ENCODE data around the gene CTTN. TPM values are rescaled to one million over a fixed set of nuclear protein-coding genes. Genes with fewer than 3 reads are reported as not detected.
A peak's percentile ranks its signal among the peaks of the same experiment; 100 is the strongest.
"Not testable (repeated sequence)": the region's sequence is repeated elsewhere in the genome, so short reads cannot be mapped to it uniquely, and the experiment has no call there.

CTTN gene
- total RNA-seq, 1 experiment from 2014 or later = 533 TPM

GRCh38 chr11:70384566-70385152, 13.7 kb upstream of the CTTN start:
- intact Hi-C loops (cut with micrococcal nuclease; ENCODE audit: unreplicated experiment) = no loop called here
- DNase-seq = no peak
- CTCF ChIA-PET = interaction anchor here (0.6 kb wide), 1 partner anchor 468 kb away, joined by 5 read pairs; no protein-coding TSS in a partner anchor
- no peak overlapping the region for H3K27ac ChIP-seq
- POLR2A ChIA-PET (ENCODE audit: unreplicated experiment) = no interaction called here
- H3K36me3 ChIP-seq (ENCODE audit: low read depth) = 0 out of 2 replicates have a peak, but pooled peaks cover 6% of the 10 kb centered on the region
- H4K20me1 ChIP-seq (ENCODE audit: insufficient read depth) = peaks cover 12% of the 10 kb centered on the region
- no peaks in the 10 kb centered on the region for H3K9me3 ChIP-seq (ENCODE audit: insufficient read depth, low read depth)
- H3K79me2 ChIP-seq (ENCODE audit: low read depth) = peaks cover 4% of the 10 kb centered on the region; the same call in 1 of the 2 replicates
- H3K27me3 ChIP-seq (ENCODE audit: insufficient read depth, low read depth) = no peaks in the 10 kb centered on the region
- TF ChIP-seq EZH2 (IDR thresholded peaks at IDR 0.05; ENCODE audit: low read depth) = no peak
- TF ChIP-seq, protein P1, sequence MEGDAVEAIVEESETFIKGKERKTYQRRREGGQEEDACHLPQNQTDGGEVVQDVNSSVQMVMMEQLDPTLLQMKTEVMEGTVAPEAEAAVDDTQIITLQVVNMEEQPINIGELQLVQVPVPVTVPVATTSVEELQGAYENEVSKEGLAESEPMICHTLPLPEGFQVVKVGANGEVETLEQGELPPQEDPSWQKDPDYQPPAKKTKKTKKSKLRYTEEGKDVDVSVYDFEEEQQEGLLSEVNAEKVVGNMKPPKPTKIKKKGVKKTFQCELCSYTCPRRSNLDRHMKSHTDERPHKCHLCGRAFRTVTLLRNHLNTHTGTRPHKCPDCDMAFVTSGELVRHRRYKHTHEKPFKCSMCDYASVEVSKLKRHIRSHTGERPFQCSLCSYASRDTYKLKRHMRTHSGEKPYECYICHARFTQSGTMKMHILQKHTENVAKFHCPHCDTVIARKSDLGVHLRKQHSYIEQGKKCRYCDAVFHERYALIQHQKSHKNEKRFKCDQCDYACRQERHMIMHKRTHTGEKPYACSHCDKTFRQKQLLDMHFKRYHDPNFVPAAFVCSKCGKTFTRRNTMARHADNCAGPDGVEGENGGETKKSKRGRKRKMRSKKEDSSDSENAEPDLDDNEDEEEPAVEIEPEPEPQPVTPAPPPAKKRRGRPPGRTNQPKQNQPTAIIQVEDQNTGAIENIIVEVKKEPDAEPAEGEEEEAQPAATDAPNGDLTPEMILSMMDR (conservative IDR thresholded peaks at IDR 0.05) = no peak
- BruUV-seq (replicated peaks) = no TSS peak
- H3K9me2 ChIP-seq (ENCODE audit: insufficient read depth) = no peaks in the 10 kb centered on the region
- H3K4me1 ChIP-seq (replicated peaks; ENCODE audit: insufficient read depth) = no peaks in the 10 kb centered on the region
- H2AFZ ChIP-seq = no peak overlapping the region
- no peak overlapping the region for H3K4me3 ChIP-seq
- H3K4me2 ChIP-seq = no peak overlapping the region
- H3F3A ChIP-seq (ENCODE audit: insufficient read depth, low read depth) = peaks cover 42% of the 10 kb centered on the region

GRCh38 chr11:70387564-70387963, 10.8 kb upstream of the CTTN start:
- BruUV-seq (replicated peaks) = TSS peak; percentile 4
- DNase-seq = no peak
- Histone ChIP-seq H3K4me2 (no peak overlapping the region), H3F3A (ENCODE audit: insufficient read depth, low read depth) (peaks cover 23% of the 10 kb centered on the region), H3K36me3 (ENCODE audit: low read depth) (peaks cover 6% of the 10 kb centered on the region; the same call in 1 of the 2 replicates), H3K4me3 (no peak overlapping the region), H3K9me2 (ENCODE audit: insufficient read depth) (no peaks in the 10 kb centered on the region), H2AFZ (no peak overlapping the region), H3K4me1 (replicated peaks; ENCODE audit: insufficient read depth) (no peaks in the 10 kb centered on the region), H3K79me2 (ENCODE audit: low read depth) (peaks cover 5% of the 10 kb centered on the region; the same call in 1 of the 2 replicates), H4K20me1 (ENCODE audit: insufficient read depth) (peaks cover 15% of the 10 kb centered on the region), H3K9me3 (ENCODE audit: insufficient read depth, low read depth) (no peaks in the 10 kb centered on the region), H3K27me3 (ENCODE audit: insufficient read depth, low read depth) (no peaks in the 10 kb centered on the region), H3K27ac (no peak overlapping the region)
- TF ChIP-seq EZH2 (IDR thresholded peaks at IDR 0.05; ENCODE audit: low read depth) = no peak
- TF ChIP-seq, protein P1 (conservative IDR thresholded peaks at IDR 0.05) = no peak
- POLR2A ChIA-PET (ENCODE audit: unreplicated experiment) = no interaction called here
- intact Hi-C loops (cut with micrococcal nuclease; ENCODE audit: unreplicated experiment) = no loop called here
- CTCF ChIA-PET = no interaction called here

DNA sequence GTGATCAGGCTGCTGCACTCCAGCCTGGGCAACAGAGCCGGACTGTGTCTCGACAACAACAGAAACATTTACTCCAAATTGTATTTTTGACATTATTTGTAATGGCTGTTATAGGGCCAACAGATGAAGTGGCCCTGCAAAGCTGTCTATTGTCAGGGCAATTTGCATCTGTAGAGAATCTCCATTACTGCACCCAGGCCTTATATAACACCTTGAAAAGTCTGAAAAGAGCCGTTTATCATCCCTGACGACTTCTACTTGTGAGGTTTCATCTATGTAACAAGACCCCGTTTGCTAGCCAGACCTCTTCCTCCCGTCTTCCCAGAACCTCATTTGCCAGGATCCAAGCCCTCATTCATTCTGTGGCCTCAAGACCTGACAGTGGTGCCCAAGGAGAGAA, 9.1 kb upstream of the CTTN start:
- peaks cover 6% of the 10 kb centered on the region; the same call in 1 of the 2 replicates for H3K36me3 ChIP-seq (ENCODE audit: low read depth)
- H3K79me2 ChIP-seq (ENCODE audit: low read depth) = peaks cover 19% of the 10 kb centered on the region
- TF ChIP-seq EZH2 (IDR thresholded peaks at IDR 0.05; ENCODE audit: low read depth) = no peak
- TF ChIP-seq, protein P1 (conservative IDR thresholded peaks at IDR 0.05) = no peak
- ChIA-PET CTCF (interaction anchor here (0.6 kb wide), 1 partner anchor 146 kb away, joined by 4 read pairs; no protein-coding TSS in a partner anchor), POLR2A (ENCODE audit: unreplicated experiment) (interaction anchor here (0.6 to 0.7 kb wide), 3 partner anchors 31 to 435 kb away, joined by 3 to 10 read pairs (median 9); no protein-coding TSS in a partner anchor)
- no peak overlapping the region for H2AFZ ChIP-seq
- intact Hi-C loops (cut with micrococcal nuclease; ENCODE audit: unreplicated experiment) = no loop called here
- no peaks in the 10 kb centered on the region for H3K4me1 ChIP-seq (replicated peaks; ENCODE audit: insufficient read depth)
- DNase-seq = no peak
- H3K9me2 ChIP-seq (ENCODE audit: insufficient read depth) = no peaks in the 10 kb centered on the region
- H3K27me3 ChIP-seq (ENCODE audit: insufficient read depth, low read depth) = no peaks in the 10 kb centered on the region
- no peaks in the 10 kb centered on the region for H3K9me3 ChIP-seq (ENCODE audit: insufficient read depth, low read depth)
- H3K4me2 ChIP-seq = no peak overlapping the region
- no peak overlapping the region for H3K4me3 ChIP-seq
- no peak overlapping the region for H3K27ac ChIP-seq
- peaks cover 8% of the 10 kb centered on the region for H4K20me1 ChIP-seq (ENCODE audit: insufficient read depth)
- no TSS peak for BruUV-seq (replicated peaks)
- peaks cover 20% of the 10 kb centered on the region for H3F3A ChIP-seq (ENCODE audit: insufficient read depth, low read depth)

- H3K4me3 ChIP-seq; CTCF ChIA-PET; H3K9me3 ChIP-seq (ENCODE audit: insufficient read depth, low read depth); H3K27me3 ChIP-seq (ENCODE audit: insufficient read depth, low read depth); H3K4me2 ChIP-seq; intact Hi-C loops (cut with micrococcal nuclease; ENCODE audit: unreplicated experiment); H3K27ac ChIP-seq; H3K4me1 ChIP-seq (replicated peaks; ENCODE audit: insufficient read depth); DNase-seq; BruUV-seq (replicated peaks); H2AFZ ChIP-seq; H3K36me3 ChIP-seq (ENCODE audit: low read depth); POLR2A ChIA-PET (ENCODE audit: unreplicated experiment); H3K9me2 ChIP-seq (ENCODE audit: insufficient read depth): not testable (repeated sequence)
- peaks cover 14% of the 10 kb centered on the region for H3F3A ChIP-seq (ENCODE audit: insufficient read depth, low read depth)
- H3K79me2 ChIP-seq (ENCODE audit: low read depth) = peaks cover 35% of the 10 kb centered on the region
- H4K20me1 ChIP-seq (ENCODE audit: insufficient read depth) = peaks cover 17% of the 10 kb centered on the region
Measured at GRCh38 chr11:70390882-70391281, 7.4 kb upstream of the CTTN start.

All from PC-9 (cell line).